ENCODE results near the gene MRPL34.

Gene MRPL34

GRCh38 chr19:17328517-17329365 lies 23.1 kb downstream of the MRPL34 start:
- Mint-ChIP-seq H3K36me3 (no peaks in the 10 kb centered on the region), H3K27ac (no peak overlapping the region), H3K9me3 (no peaks in the 10 kb centered on the region), H3K4me1 (peaks cover 14% of the 10 kb centered on the region), H3K4me3 (peak overlapping the region; percentile 66), H3K27me3 (no peaks in the 10 kb centered on the region)

DNA sequence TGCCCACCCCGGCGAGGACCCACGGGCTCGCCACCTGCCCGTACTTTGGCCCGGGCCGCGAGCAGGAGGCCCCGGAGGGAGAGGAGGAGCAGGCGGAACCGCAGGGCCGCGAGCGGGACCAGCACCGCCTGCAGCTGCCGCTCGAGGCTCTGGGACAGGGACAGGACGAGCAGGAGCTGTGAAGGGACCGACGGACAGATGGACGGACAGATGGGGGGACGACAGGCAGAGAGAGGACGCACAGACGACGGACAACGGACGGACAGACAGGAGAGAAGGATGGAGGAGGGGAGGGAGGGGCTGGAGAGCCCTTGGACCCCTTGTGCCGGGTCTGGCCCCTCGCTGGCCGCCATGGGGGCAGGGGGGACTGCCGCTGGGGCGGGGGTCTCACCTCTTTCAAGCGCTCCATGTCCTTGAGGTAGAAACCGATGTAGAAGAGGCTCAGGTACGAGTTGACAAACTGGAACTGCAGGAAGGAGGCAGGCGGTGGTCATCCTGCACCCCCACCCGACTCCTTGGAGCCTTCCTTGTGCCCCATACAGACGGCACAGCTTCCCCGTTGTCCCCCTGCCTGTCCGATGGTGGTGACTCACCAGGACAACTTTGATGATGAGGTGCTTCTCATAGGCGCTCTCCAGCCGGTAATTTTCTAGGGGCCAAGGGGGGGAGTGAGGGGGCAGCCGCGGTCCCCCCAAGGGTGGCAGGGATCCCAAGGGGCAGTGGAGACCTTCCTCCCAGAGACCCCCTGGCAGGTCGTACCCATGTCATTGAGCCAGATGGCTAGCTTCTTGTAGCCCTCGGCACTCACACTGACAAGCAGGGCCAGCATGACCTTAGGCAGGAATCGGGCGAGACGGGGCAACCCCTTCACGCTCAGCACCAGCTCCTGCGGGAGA lies 23.9 kb downstream of the MRPL34 start:
- Mint-ChIP-seq H3K4me3 (peak overlapping the region; percentile 49), H3K27me3 (no peaks in the 10 kb centered on the region), H3K27ac (no peak overlapping the region), H3K36me3 (no peaks in the 10 kb centered on the region), H3K9me3 (no peaks in the 10 kb centered on the region), H3K4me1 (peaks cover 19% of the 10 kb centered on the region)

DNA sequence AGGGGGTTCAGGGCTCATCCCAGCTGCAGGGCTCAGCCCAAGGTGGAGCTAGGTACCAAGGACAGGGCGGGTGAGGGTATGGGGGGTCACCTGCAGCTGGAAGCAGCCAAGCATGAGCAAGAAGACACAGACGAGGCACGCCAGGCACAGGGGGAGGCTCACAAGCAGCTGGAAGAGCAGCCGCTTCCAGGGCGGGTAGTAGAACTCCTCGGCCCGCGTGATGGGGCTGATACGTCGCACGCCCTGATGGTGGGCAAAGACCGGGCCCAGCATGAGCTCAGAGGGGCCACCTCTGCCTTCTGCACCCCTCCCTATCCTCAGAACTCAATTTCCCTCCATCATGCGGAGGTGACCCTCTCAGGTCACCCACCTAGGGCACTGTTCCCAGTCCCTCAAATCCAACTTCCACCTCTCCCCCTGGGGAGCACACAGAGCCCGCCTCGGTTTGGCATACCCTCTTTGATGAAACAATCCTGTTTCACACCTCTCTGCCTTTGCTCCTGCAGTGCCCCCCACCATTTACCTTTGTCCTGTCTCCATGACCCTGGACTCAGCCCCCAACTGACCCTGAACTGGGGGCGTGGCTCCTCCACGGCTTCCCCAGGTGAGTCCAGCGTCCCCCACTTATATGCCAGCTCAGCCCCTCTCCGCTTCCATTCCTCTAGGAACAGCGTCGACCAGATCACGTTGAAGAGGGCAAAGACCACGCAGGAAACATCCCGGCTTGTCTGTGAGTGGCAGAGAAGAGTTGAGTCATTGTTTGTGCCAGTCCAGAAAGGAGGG lies 24.8 kb downstream of the MRPL34 start:
- Mint-ChIP-seq H3K9me3 (no peaks in the 10 kb centered on the region), H3K4me3 (no peak overlapping the region), H3K36me3 (no peaks in the 10 kb centered on the region), H3K4me1 (peaks cover 26% of the 10 kb centered on the region), H3K27ac (no peak overlapping the region), H3K27me3 (no peaks in the 10 kb centered on the region)

DNA sequence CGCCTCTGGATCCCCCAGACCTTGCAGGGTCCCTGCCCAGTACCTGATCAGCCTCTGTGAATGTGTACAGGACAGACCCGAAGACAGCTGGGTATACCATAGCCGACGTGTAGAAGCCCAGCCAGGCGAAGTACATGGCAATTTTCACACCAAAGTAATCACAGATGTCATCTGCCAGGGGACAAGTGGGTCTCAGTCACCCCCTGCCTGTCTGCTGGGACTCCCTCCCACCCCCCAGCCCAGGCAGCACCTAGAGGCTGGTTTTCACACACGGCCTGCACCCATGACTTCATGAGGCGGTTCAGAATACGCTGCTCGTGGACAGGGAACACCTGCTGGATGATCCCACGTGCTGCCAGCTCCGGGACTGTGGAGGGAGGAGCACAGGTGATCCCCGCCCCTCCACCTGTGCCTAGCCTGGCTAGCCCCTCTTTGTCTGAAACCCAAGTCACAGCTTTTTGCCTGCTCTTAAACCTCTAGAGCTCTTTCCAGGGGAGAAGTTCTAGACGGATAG lies 25.4 kb downstream of the MRPL34 start:
- no peaks in the 10 kb centered on the region for H3K36me3 Mint-ChIP-seq
- H3K4me1 Mint-ChIP-seq, result peaks cover 26% of the 10 kb centered on the region
- no peak overlapping the region for H3K4me3 Mint-ChIP-seq
- H3K27me3 Mint-ChIP-seq, result no peaks in the 10 kb centered on the region
- H3K27ac Mint-ChIP-seq, result no peak overlapping the region
- no peaks in the 10 kb centered on the region for H3K9me3 Mint-ChIP-seq

GRCh38 chr19:17332360-17332676 lies 26.6 kb downstream of the MRPL34 start:
- no peak overlapping the region for H3K4me3 Mint-ChIP-seq

DNA sequence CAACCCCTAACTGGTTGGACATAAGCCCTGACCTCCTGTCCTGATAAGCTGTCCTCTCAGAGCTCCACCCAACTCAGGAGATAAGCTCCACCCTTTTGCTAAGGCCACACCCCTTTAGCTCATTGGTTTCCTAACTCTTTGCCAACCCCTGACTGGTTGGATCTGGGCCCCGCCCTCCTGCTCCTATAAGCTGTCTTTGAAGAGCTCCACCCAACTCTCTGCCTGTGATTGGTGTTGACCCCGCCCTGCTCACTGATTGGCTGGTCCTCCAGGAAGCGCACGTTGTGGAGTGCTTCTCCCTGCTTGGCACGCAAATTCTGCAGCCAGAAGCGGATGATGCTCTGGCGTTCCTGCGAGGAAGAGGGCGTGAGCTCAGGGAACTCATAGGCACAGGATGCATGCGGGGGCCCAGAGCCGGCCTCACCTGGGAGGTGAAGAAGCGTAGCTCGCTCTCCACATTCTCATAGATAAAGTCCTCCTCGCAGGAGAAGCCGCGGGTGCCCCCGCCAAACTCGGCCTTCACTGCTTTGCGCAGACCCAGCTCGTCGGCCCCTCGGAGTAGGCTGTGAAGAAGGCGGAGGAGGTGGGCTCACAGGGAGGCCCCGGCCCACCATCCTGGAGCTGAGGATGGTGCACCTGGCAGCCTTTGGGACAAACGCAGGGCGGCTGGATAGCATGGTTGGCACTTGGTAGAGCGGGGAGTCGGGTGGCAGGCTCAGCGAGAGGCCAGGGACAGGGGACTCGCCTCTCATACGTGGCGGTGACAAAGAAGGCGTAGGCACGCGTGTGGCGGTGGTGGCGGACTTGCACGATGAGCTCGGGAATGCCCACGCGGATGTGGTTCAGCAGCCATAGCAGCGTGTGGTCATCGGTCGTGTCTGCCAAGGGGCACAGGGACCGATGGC lies 27.3 kb downstream of the MRPL34 start:
- Mint-ChIP-seq H3K9me3 (no peaks in the 10 kb centered on the region), H3K4me3 (peak overlapping the region; percentile 11), H3K4me1 (peaks cover 31% of the 10 kb centered on the region), H3K36me3 (no peaks in the 10 kb centered on the region), H3K27me3 (no peaks in the 10 kb centered on the region), H3K27ac (no peak overlapping the region)

More at GRCh38 chr19:17332360-17332676, 26.6 kb downstream of the MRPL34 start:
- no peaks in the 10 kb centered on the region for H3K27me3 Mint-ChIP-seq
- H3K27ac Mint-ChIP-seq, result no peak overlapping the region
- peaks cover 30% of the 10 kb centered on the region for H3K4me1 Mint-ChIP-seq
- no peaks in the 10 kb centered on the region for H3K36me3 Mint-ChIP-seq
- no peaks in the 10 kb centered on the region for H3K9me3 Mint-ChIP-seq

GRCh38 chr19:17333611-17334413 lies 28.1 kb downstream of the MRPL34 start:
- no peaks in the 10 kb centered on the region for H3K9me3 Mint-ChIP-seq
- no peaks in the 10 kb centered on the region for H3K36me3 Mint-ChIP-seq
- H3K4me3 Mint-ChIP-seq, result peak overlapping the region; percentile 82
- H3K27ac Mint-ChIP-seq, result peak overlapping the region; percentile 19
- no peaks in the 10 kb centered on the region for H3K27me3 Mint-ChIP-seq
- H3K4me1 Mint-ChIP-seq, result peaks cover 31% of the 10 kb centered on the region

GRCh38 chr19:17334414-17335409 lies 29.0 kb downstream of the MRPL34 start, which contains the start of gene ANO8:
ANO8 (minus strand) TSS chr19:17334855; CDS start chr19:17334670, 185 bp downstream.
- H3K4me1 Mint-ChIP-seq, result peaks cover 31% of the 10 kb centered on the region
- no peaks in the 10 kb centered on the region for H3K27me3 Mint-ChIP-seq
- peak within 1 kb of the TSS; percentile 71 for H3K27ac Mint-ChIP-seq
- H3K4me3 Mint-ChIP-seq, result peak within 1 kb of the TSS; percentile 89
- no peaks in the 10 kb centered on the region for H3K36me3 Mint-ChIP-seq
- no peaks in the 10 kb centered on the region for H3K9me3 Mint-ChIP-seq

DNA sequence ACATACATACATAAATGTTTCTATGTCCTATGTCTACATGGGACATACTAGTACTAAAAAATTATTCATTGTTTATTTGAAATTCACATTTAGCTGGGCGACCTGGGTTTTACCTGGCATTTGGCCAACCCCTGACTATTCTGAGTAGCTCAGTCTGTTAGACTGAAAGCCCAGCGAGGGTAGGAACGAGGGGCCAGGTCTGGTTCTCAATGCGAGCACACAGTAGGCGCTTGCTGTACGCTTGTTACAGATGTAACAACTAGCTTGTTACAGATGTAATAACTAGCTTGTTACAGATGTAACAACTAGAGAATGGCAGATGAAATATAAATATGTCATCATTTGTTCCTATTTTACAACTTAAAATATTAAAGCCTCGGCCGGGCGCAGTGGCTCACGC lies 29.9 kb downstream of the MRPL34 start:
- Mint-ChIP-seq H3K9me3 (no peaks in the 10 kb centered on the region), H3K36me3 (no peaks in the 10 kb centered on the region), H3K4me3 (peak overlapping the region; percentile 20), H3K27me3 (no peaks in the 10 kb centered on the region), H3K4me1 (peaks cover 28% of the 10 kb centered on the region), H3K27ac (no peak overlapping the region)

- Mint-ChIP-seq H3K9me3 (no peaks in the 10 kb centered on the region), H3K36me3 (no peaks in the 10 kb centered on the region), H3K4me1 (peaks cover 26% of the 10 kb centered on the region), H3K27me3 (no peaks in the 10 kb centered on the region), H3K4me3 (peak within 1 kb of the TSS; percentile 88), H3K27ac (peak within 1 kb of the TSS; percentile 84)
Measured at GRCh38 chr19:17336872-17337674, 31.4 kb downstream of the MRPL34 start, which contains the start of gene GTPBP3. GTPBP3 (plus strand) TSS chr19:17337553; CDS start chr19:17337612, 59 bp downstream.

DNA sequence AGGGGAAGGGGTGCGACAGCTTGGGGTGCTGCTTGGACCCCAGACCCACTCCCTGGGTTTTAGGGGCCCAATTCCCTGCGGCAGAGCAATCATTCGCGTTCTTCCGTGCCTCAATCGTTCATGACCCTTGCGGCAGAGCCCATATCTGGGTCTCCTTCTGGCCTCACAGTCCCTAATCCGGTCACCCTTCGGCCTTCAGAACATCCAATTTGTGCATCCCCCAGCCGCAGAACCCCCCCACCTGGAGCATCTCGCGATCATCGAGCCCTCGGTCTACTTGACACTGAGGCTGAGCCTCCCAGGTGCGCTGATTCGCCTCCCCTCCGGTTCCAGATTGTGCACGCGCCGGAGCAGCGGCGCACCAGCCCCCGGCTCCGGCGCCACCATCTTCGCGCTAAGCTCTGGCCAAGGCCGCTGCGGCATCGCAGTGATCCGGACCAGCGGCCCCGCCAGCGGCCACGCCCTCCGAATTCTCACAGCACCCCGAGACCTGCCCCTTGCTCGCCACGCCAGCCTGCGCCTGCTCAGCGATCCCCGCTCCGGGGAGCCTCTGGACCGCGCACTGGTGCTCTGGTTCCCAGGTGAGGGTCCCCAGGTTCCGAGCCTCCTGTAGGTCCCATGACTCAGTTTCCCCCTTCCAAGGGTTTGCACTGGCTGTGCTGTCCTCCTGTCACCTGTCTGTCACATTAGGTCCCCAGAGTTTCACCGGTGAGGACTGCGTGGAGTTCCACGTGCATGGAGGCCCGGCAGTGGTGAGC lies 32.2 kb downstream of the MRPL34 start:
- no peaks in the 10 kb centered on the region for H3K36me3 Mint-ChIP-seq
- H3K9me3 Mint-ChIP-seq, result no peaks in the 10 kb centered on the region
- H3K4me1 Mint-ChIP-seq, result peaks cover 22% of the 10 kb centered on the region
- peak overlapping the region; percentile 84 for H3K27ac Mint-ChIP-seq
- no peaks in the 10 kb centered on the region for H3K27me3 Mint-ChIP-seq
- peak overlapping the region; percentile 88 for H3K4me3 Mint-ChIP-seq

All from activated naive CD4-positive, alpha-beta T cell treated with anti-CD3 and anti-CD28 coated beads, Interleukin-2, amount 50 U/mL, for 24 hours (primary cell).